ENCODE results near the gene AKAP11. TPM values are rescaled to one million over a fixed set of nuclear protein-coding genes. Genes with fewer than 3 reads are reported as not detected.

Gene AKAP11
- total and polyA plus RNA-seq, 2 of the 4 experiments (the other 2 are of a cell fraction): 8.0 to 19.7 TPM

DNA sequence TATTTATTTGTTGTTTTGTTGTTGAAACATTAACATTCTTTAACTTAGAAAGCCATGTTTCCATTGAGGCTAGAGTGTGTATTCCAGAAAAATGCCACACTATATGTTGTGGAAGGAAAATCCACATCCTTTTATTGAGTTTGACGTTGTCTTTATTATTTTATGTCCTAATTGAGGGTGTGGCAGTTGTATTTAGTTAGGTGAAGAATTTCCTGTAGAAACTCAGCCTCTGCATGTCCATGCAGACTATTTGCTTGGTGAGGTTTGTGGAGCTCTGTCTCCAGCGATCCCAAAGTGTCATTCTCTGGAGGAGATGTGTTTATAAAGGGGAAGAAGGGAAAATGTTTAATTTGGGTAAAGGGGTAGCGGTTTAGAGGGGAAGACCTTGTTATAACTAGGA is 46.6 kb downstream of the AKAP11 start:
- no peak overlapping the region for H2AK5ac ChIP-seq (ENCODE audit: low read depth, low read length)
- H3K4me3 ChIP-seq (ENCODE audit: insufficient read depth, low read depth, low read length): no peak overlapping the region
- no peak overlapping the region for H2BK120ac ChIP-seq (ENCODE audit: low read depth, low read length)
- H3K79me1 ChIP-seq (ENCODE audit: low read depth in 1 of 2, low read length in 2 of 2): no peaks in the 10 kb centered on the region; a peak in 1 of 4 replicates
- dilution Hi-C loops (cut with HindIII; ENCODE audit: low sequenced_read_pairs, unreplicated experiment) (no loop called here), intact Hi-C loops (cut with micrococcal nuclease) (no loop called here), in situ Hi-C loops (cut with MboI; ENCODE audit: low sequenced_read_pairs) (no loop called here)
- no peak overlapping the region for H3K9ac ChIP-seq (ENCODE audit: low read depth, low read length)
- no peak overlapping the region for H2AFZ ChIP-seq (replicated peaks; ENCODE audit: low read length, poor library complexity)
- TF ChIP-seq RFX5 (IDR thresholded peaks at IDR 0.05; ENCODE audit: low read depth, low read length) (no peak), BHLHE40 (IDR thresholded peaks at IDR 0.05; ENCODE audit: low read depth, low read length) (no peak), MAZ (IDR thresholded peaks at IDR 0.05; ENCODE audit: borderline replicate concordance, low read depth, low read length) (no peak), RCOR1 (IDR thresholded peaks at IDR 0.05; ENCODE audit: insufficient replicate concordance, low read length) (no peak), FOS (IDR thresholded peaks at IDR 0.05; ENCODE audit: low read depth, low read length) (no peak), CTCF (conservative IDR thresholded peaks at IDR 0.05; ENCODE audit: low read depth, low read length) (no peak), MXI1 (IDR thresholded peaks at IDR 0.05; ENCODE audit: borderline replicate concordance, low read depth, low read length) (no peak), POLR2A (IDR thresholded peaks at IDR 0.05; ENCODE audit: low read depth, low read length) (no peak), MAFK (IDR thresholded peaks at IDR 0.05; ENCODE audit: low read depth, low read length) (no peak), CEBPB (IDR thresholded peaks at IDR 0.05; ENCODE audit: low read depth, low read length) (no peak), USF2 (IDR thresholded peaks at IDR 0.05; ENCODE audit: low read depth, low read length) (no peak), CHD1 (IDR thresholded peaks at IDR 0.05; ENCODE audit: low read depth, low read length) (no peak), SMC3 (IDR thresholded peaks at IDR 0.05; ENCODE audit: low read depth, low read length) (no peak), RAD21 (IDR thresholded peaks at IDR 0.05; ENCODE audit: low read length) (no peak), NFE2L2 (IDR thresholded peaks at IDR 0.05; ENCODE audit: low read depth, low read length) (no peak)
- TF ChIP-seq, protein P1, sequence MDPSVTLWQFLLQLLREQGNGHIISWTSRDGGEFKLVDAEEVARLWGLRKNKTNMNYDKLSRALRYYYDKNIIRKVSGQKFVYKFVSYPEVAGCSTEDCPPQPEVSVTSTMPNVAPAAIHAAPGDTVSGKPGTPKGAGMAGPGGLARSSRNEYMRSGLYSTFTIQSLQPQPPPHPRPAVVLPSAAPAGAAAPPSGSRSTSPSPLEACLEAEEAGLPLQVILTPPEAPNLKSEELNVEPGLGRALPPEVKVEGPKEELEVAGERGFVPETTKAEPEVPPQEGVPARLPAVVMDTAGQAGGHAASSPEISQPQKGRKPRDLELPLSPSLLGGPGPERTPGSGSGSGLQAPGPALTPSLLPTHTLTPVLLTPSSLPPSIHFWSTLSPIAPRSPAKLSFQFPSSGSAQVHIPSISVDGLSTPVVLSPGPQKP (IDR thresholded peaks at IDR 0.05; ENCODE audit: borderline replicate concordance, low read depth, low read length): no peak
- H3K36me3 ChIP-seq (ENCODE audit: control insufficient read depth, insufficient read depth, low read length): 0 out of 2 replicates have a peak, but pooled peaks cover 1% of the 10 kb centered on the region
- H2AK9ac ChIP-seq (replicated peaks; ENCODE audit: low read depth, low read length, poor library complexity): no peak overlapping the region
- no peak overlapping the region for H2BK5ac ChIP-seq (ENCODE audit: low read depth, low read length, poor library complexity, severe bottlenecking)
- no peaks in the 10 kb centered on the region for H3K9me1 ChIP-seq (ENCODE audit: insufficient read depth, low read length)
- H3K27ac ChIP-seq (ENCODE audit: insufficient read depth, low read length): no peak overlapping the region
- no peak overlapping the region for H2BK20ac ChIP-seq (ENCODE audit: low read depth, low read length)
- H3K14ac ChIP-seq (replicated peaks; ENCODE audit: low read depth, low read length): no peak overlapping the region
- no peak overlapping the region for H3K4me2 ChIP-seq (ENCODE audit: low read depth, low read length)
- no peak overlapping the region for H3K56ac ChIP-seq (ENCODE audit: extremely low read depth, insufficient read depth, low read length)
- BruUV-seq (replicated peaks): no TSS peak
- DNase-seq (no peak), ATAC-seq (ENCODE audit: low read depth) (no peak)
- WGBS, 2 experiments (ENCODE audit: extremely low coverage in 2 of 2, insufficient read length in 1 of 2): 100% methylated on average over 1 of the region's 3 CpGs; no CpG with 5 or more reads in 1 of the 2 experiments
- H3K27me3 ChIP-seq (ENCODE audit: control insufficient read depth, insufficient read depth, low read length): no peaks in the 10 kb centered on the region
- H4K8ac ChIP-seq (ENCODE audit: low read depth in 2 of 2, low read length in 2 of 2): no peak overlapping the region
- POLR2A ChIA-PET (ENCODE audit: unreplicated experiment): no interaction called here
- H4K20me1 ChIP-seq (ENCODE audit: insufficient read depth, low read length): no peaks in the 10 kb centered on the region
- H4K91ac ChIP-seq (ENCODE audit: insufficient read depth, low read depth, low read length): no peak overlapping the region
- H3K4me1 ChIP-seq (ENCODE audit: control insufficient read depth, insufficient read depth, low read length): peaks cover 1% of the 10 kb centered on the region; the same call in 1 of the 2 replicates
- no peaks in the 10 kb centered on the region for H3K9me3 ChIP-seq (ENCODE audit: control insufficient read depth, insufficient read depth, low read length)
- H2BK15ac ChIP-seq (ENCODE audit: low read depth, low read length): no peak overlapping the region
- CTCF ChIA-PET: no interaction called here
- no peak overlapping the region for H4K5ac ChIP-seq (ENCODE audit: low read depth, low read length)
- H3K23ac ChIP-seq (ENCODE audit: low read depth, low read length): no peak overlapping the region
- H3K18ac ChIP-seq (ENCODE audit: low read depth, low read length): no peak overlapping the region
- no peak overlapping the region for H3K4ac ChIP-seq (ENCODE audit: low read depth, low read length)

Measured in IMR-90 (cell line).